Mesothelial cell of epicardium (in vitro differentiated cells): ENCODE measurements around the gene LMX1B. TPM values are rescaled to one million over a fixed set of nuclear protein-coding genes. Genes with fewer than 3 reads are reported as not detected.

Source experiments
- DNase-seq, 2 experiments: peaks; one replicate each; pipeline ENCODE4 v3.0.0; 2021; ENCODE audit warnings: low spot score in 2 of 2; ENCODE audit not compliant: unreplicated experiment in 2 of 2
- H3K27ac Mint-ChIP-seq: 2 replicates; pipeline ENCODE4 v1.8.0; 2021; ENCODE audit warnings: mixed read lengths
- H3K27me3 Mint-ChIP-seq: 2 replicates; pipeline ENCODE4 v1.8.0; 2021; ENCODE audit warnings: low read depth, mixed read lengths
- H3K36me3 Mint-ChIP-seq: 2 replicates; pipeline ENCODE4 v1.8.0; 2021; ENCODE audit warnings: mixed read lengths
- H3K4me1 Mint-ChIP-seq: 2 replicates; pipeline ENCODE4 v1.8.0; 2021; ENCODE audit warnings: mixed read lengths
- H3K4me3 Mint-ChIP-seq: 2 replicates; pipeline ENCODE4 v1.8.0; 2021; ENCODE audit warnings: mild to moderate bottlenecking, moderate library complexity, mixed read lengths
- H3K9me3 Mint-ChIP-seq: 2 replicates; pipeline ENCODE4 v1.8.0; 2021; ENCODE audit warnings: mixed read lengths
- CTCF ChIP-seq: fragments of 200-600 bp; sonication (generic); IDR thresholded peaks from one replicate; pipeline ENCODE4 v1.5.0; 2021; ENCODE audit warnings: antibody characterized with exemption; ENCODE audit not compliant: unreplicated experiment
- total RNA-seq: library from RNA; stranded (reverse); gene quantifications from 3 replicates; pipeline ENCODE4 v1.2.1, GENCODE V29; 2021

LMX1B gene
- total RNA-seq, 1 donor from 2014 or later: 0.09 TPM

GRCh38 chr9:126646162-126646561 lies 32.4 kb downstream of the LMX1B start:
- no peaks in the 10 kb centered on the region for H3K9me3 Mint-ChIP-seq
- peaks cover 51% of the 10 kb centered on the region for H3K4me1 Mint-ChIP-seq
- no peaks in the 10 kb centered on the region for H3K36me3 Mint-ChIP-seq
- DNase-seq: no peak
- H3K4me3 Mint-ChIP-seq: no peak overlapping the region
- no peak for TF ChIP-seq CTCF
- H3K27ac Mint-ChIP-seq: no peak overlapping the region
- H3K27me3 Mint-ChIP-seq: peaks cover 81% of the 10 kb centered on the region

GRCh38 chr9:126647585-126648411 lies 34.1 kb downstream of the LMX1B start:
- Mint-ChIP-seq H3K9me3 (no peaks in the 10 kb centered on the region), H3K27ac (no peak overlapping the region)
- TF ChIP-seq CTCF: no peak

GRCh38 chr9:126649477-126649876 lies 35.7 kb downstream of the LMX1B start:
- Mint-ChIP-seq H3K36me3 (no peaks in the 10 kb centered on the region), H3K9me3 (no peaks in the 10 kb centered on the region), H3K4me1 (peaks cover 57% of the 10 kb centered on the region), H3K27ac (no peak overlapping the region), H3K27me3 (peaks cover 65% of the 10 kb centered on the region), H3K4me3 (no peak overlapping the region)
- TF ChIP-seq CTCF: no peak
- no peak for DNase-seq

More at GRCh38 chr9:126647585-126648411, 34.1 kb downstream of the LMX1B start:
- peaks cover 59% of the 10 kb centered on the region for H3K4me1 Mint-ChIP-seq
- H3K4me3 Mint-ChIP-seq: no peak overlapping the region
- H3K27me3 Mint-ChIP-seq: peaks cover 70% of the 10 kb centered on the region
- DNase-seq: no peak
- no peaks in the 10 kb centered on the region for H3K36me3 Mint-ChIP-seq

GRCh38 chr9:126650404-126651341 lies 36.9 kb downstream of the LMX1B start:
- no peak for DNase-seq
- Mint-ChIP-seq H3K27ac (no peak overlapping the region), H3K4me1 (peaks cover 56% of the 10 kb centered on the region), H3K36me3 (no peaks in the 10 kb centered on the region), H3K4me3 (no peak overlapping the region), H3K27me3 (peaks cover 66% of the 10 kb centered on the region), H3K9me3 (no peaks in the 10 kb centered on the region)
- no peak for TF ChIP-seq CTCF

- H3K9me3 Mint-ChIP-seq: no peaks in the 10 kb centered on the region
- H3K4me3 Mint-ChIP-seq: no peak overlapping the region
- no peak for TF ChIP-seq CTCF
- peaks cover 64% of the 10 kb centered on the region for H3K27me3 Mint-ChIP-seq
- H3K27ac Mint-ChIP-seq: peak overlapping the region; percentile 16
- DNase-seq: no peak
- peaks cover 53% of the 10 kb centered on the region for H3K4me1 Mint-ChIP-seq
- H3K36me3 Mint-ChIP-seq: no peaks in the 10 kb centered on the region
These were observed 38.4 kb downstream of the LMX1B start for GRCh38 chr9:126652140-126652582.
